H9 (cell line): ENCODE measurements around the gene CTIF. TPM values are rescaled to one million over a fixed set of nuclear protein-coding genes. Genes with fewer than 3 reads are reported as not detected.
A peak's percentile ranks its signal among the peaks of the same experiment; 100 is the strongest.

Experiments
- DNase-seq: peaks from one replicate; pipeline ENCODE4 v3.0.0-alpha.2; 2017
- H2AFZ ChIP-seq: one replicate; pipeline ENCODE4 v1.6.1; 2013; ENCODE audit warnings: mild to moderate bottlenecking, low read length, control low read depth, moderate library complexity
- H2AK5ac ChIP-seq: 2 replicates; pipeline ENCODE4 v1.6.1; 2013; ENCODE audit warnings: low read length, control low read depth, mixed read lengths; ENCODE audit not compliant: insufficient read length
- H2BK120ac ChIP-seq: one replicate; pipeline ENCODE4 v1.6.1; 2013; ENCODE audit warnings: low read depth, mild to moderate bottlenecking, low read length, control low read depth, inconsistent platforms; ENCODE audit not compliant: poor library complexity, severe bottlenecking
- H2BK12ac ChIP-seq: 2 replicates; pipeline ENCODE4 v1.6.1; 2013; ENCODE audit warnings: low read length, control low read depth, mixed read lengths, low read depth; ENCODE audit not compliant: insufficient read length
- H2BK15ac ChIP-seq: 2 replicates; pipeline ENCODE4 v1.6.1; 2013; ENCODE audit warnings: low read depth, low read length, control low read depth
- H2BK20ac ChIP-seq: one replicate; pipeline ENCODE4 v1.6.1; 2013; ENCODE audit warnings: low read depth, mild to moderate bottlenecking, low read length, control low read depth, inconsistent platforms; ENCODE audit not compliant: poor library complexity, severe bottlenecking
- H2BK5ac ChIP-seq: 2 replicates; pipeline ENCODE4 v1.6.1; 2013; ENCODE audit warnings: low read length, control low read depth, mixed read lengths; ENCODE audit not compliant: insufficient read length
- H3K14ac ChIP-seq: 2 replicates; pipeline ENCODE4 v1.6.1; 2013; ENCODE audit warnings: low read length, control low read depth; ENCODE audit not compliant: insufficient read depth
- H3K18ac ChIP-seq: 2 replicates; pipeline ENCODE4 v1.6.1; 2013; ENCODE audit warnings: low read depth, mild to moderate bottlenecking, mixed read lengths, low read length, control low read depth; ENCODE audit not compliant: insufficient read length
- H3K23ac ChIP-seq: 2 replicates; pipeline ENCODE4 v1.6.1; 2013; ENCODE audit warnings: low read length, control low read depth, mixed read lengths, low read depth; ENCODE audit not compliant: insufficient read length
- H3K23me2 ChIP-seq: 2 replicates; pipeline ENCODE4 v1.6.1; 2013; ENCODE audit warnings: low read depth, mild to moderate bottlenecking, mixed read lengths, low read length, control low read depth; ENCODE audit not compliant: insufficient read length, poor library complexity, severe bottlenecking
- H3K27ac ChIP-seq: 2 replicates; pipeline ENCODE4 v1.5.1; 2013; ENCODE audit warnings: low read length, control low read depth, mixed read lengths, low read depth; ENCODE audit not compliant: insufficient read length
- H3K27me3 ChIP-seq: 2 replicates; pipeline ENCODE4 v1.6.1; 2013; ENCODE audit warnings: low read length, control low read depth, inconsistent platforms; ENCODE audit not compliant: insufficient read depth
- H3K4ac ChIP-seq: 2 replicates; pipeline ENCODE4 v1.6.1; 2013; ENCODE audit warnings: low read depth, mild to moderate bottlenecking, control low read depth, inconsistent platforms, low read length, moderate library complexity
- H3K4me1 ChIP-seq: 2 replicates; pipeline ENCODE4 v1.6.1; 2013; ENCODE audit warnings: low read length, control low read depth, inconsistent platforms; ENCODE audit not compliant: insufficient read depth
- H3K4me2 ChIP-seq: 2 replicates; pipeline ENCODE4 v1.6.1; 2013; ENCODE audit warnings: low read length, control low read depth, mixed read lengths; ENCODE audit not compliant: insufficient read length, insufficient read depth
- H3K56ac ChIP-seq: 2 replicates; pipeline ENCODE4 v1.6.1; 2013; ENCODE audit warnings: low read depth, mild to moderate bottlenecking, mixed read lengths, low read length, control low read depth; ENCODE audit not compliant: insufficient read length
- H3K79me1 ChIP-seq: 2 replicates; pipeline ENCODE4 v1.6.1; 2013; ENCODE audit warnings: low read depth, mild to moderate bottlenecking, moderate library complexity, low read length, control low read depth, inconsistent platforms; ENCODE audit not compliant: insufficient read depth, poor library complexity, severe bottlenecking
- H3K79me2 ChIP-seq: 2 replicates; pipeline ENCODE4 v1.6.1; 2013; ENCODE audit warnings: low read length, control low read depth, inconsistent platforms; ENCODE audit not compliant: insufficient read depth
- H3K9ac ChIP-seq: 2 replicates; pipeline ENCODE4 v1.6.1; 2013; ENCODE audit warnings: low read length, control low read depth, mixed read lengths; ENCODE audit not compliant: insufficient read length; ENCODE audit errors: extremely low read depth
- H3K9me3 ChIP-seq: one replicate; pipeline ENCODE4 v1.6.1; 2013; ENCODE audit warnings: low read depth, low read length, inconsistent platforms; ENCODE audit not compliant: control insufficient read depth
- H3T11ph ChIP-seq: one replicate; pipeline ENCODE4 v1.6.1; 2013; ENCODE audit warnings: mild to moderate bottlenecking, low read length, control low read depth, inconsistent platforms
- H4K20me1 ChIP-seq: one replicate; pipeline ENCODE4 v1.6.1; 2013; ENCODE audit not compliant: control insufficient read depth, insufficient read length, insufficient read depth
- H4K5ac ChIP-seq: 2 replicates; pipeline ENCODE4 v1.6.1; 2013; ENCODE audit warnings: low read depth, mild to moderate bottlenecking, mixed read lengths, low read length, control low read depth; ENCODE audit not compliant: insufficient read length
- H4K8ac ChIP-seq: replicated peaks from 2 replicates; pipeline ENCODE4 v1.6.1; 2013; ENCODE audit warnings: low read length, control low read depth, mixed read lengths, low read depth; ENCODE audit not compliant: insufficient read length
- H4K91ac ChIP-seq: 2 replicates; pipeline ENCODE4 v1.6.1; 2013; ENCODE audit warnings: low read depth, mild to moderate bottlenecking, moderate library complexity, mixed read lengths, low read length, control low read depth; ENCODE audit not compliant: insufficient read length
- H3K27ac Mint-ChIP-seq, 3 experiments: 2 replicates in 2 of 3; 3 replicates in 1 of 3; pipeline ENCODE4 v1.8.0; 2020 to 2021; ENCODE audit warnings: mixed read lengths in 3 of 3, mild to moderate bottlenecking in 1 of 3, moderate library complexity in 1 of 3
- H3K27me3 Mint-ChIP-seq: 2 replicates; pipeline ENCODE4 v1.8.0; 2021; ENCODE audit warnings: low read depth, mild to moderate bottlenecking, moderate library complexity, mixed read lengths
- H3K36me3 Mint-ChIP-seq, 3 experiments: 2 replicates in 2 of 3; 3 replicates in 1 of 3; pipeline ENCODE4 v1.8.0; 2020 to 2021; ENCODE audit warnings: low read depth in 3 of 3, mixed read lengths in 3 of 3; ENCODE audit not compliant: insufficient read depth in 1 of 3
- H3K4me1 Mint-ChIP-seq, 2 experiments: 2 replicates each; pipeline ENCODE4 v1.8.0; 2020; ENCODE audit warnings: mixed read lengths in 2 of 2
- H3K4me3 Mint-ChIP-seq, 2 experiments: 2 replicates in 1 of 2; 3 replicates in 1 of 2; pipeline ENCODE4 v1.8.0; 2020 to 2021; ENCODE audit warnings: mild to moderate bottlenecking in 2 of 2, mixed read lengths in 2 of 2, moderate library complexity in 1 of 2
- H3K9me3 Mint-ChIP-seq, 2 experiments: 2 replicates in 1 of 2; 3 replicates in 1 of 2; pipeline ENCODE4 v1.8.0; 2020; ENCODE audit warnings: mild to moderate bottlenecking in 2 of 2, mixed read lengths in 2 of 2, moderate library complexity in 1 of 2
- CTCF ChIP-seq: fragments of 200-600 bp; sonication (generic); conservative IDR thresholded peaks from 3 replicates; pipeline ENCODE4 v1.8.0; 2021; ENCODE audit warnings: antibody characterized with exemption, mild to moderate bottlenecking
- WGBS: extraction: QIAGEN DNeasy Blood & Tissue Kit; methylation state at CpG from one replicate; pipeline ENCODE4 v1.1.7; 2013; ENCODE audit warnings: missing lambda C conversion rate, low lambda C conversion rate, mixed read lengths; ENCODE audit not compliant: insufficient read length; ENCODE audit errors: extremely low coverage; 5-methylcytosine and 5-hydroxymethylcytosine counted together
- total RNA-seq: library from RNA; stranded (reverse); gene quantifications from 2 replicates; pipeline ENCODE4 v1.2.1, GENCODE V29; 2021

Gene CTIF
- total RNA-seq, 1 experiment from 2014 or later: 15.8 TPM

- H3K56ac ChIP-seq: no peak overlapping the region
- no peaks in the 10 kb centered on the region for H3K27me3 ChIP-seq
- H3K14ac ChIP-seq: no peak overlapping the region
- H3K4me3 Mint-ChIP-seq: no peak overlapping the region
- H2BK12ac ChIP-seq: no peak overlapping the region
- H4K5ac ChIP-seq: no peak overlapping the region
- H3K79me2 ChIP-seq: no peaks in the 10 kb centered on the region
- no peak overlapping the region for H2BK20ac ChIP-seq
- TF ChIP-seq CTCF: no peak
- no peak overlapping the region for H4K8ac ChIP-seq
- no peak overlapping the region for H2BK120ac ChIP-seq
- no CpG with 5 or more reads among the region's 2 CpGs for WGBS
- no peak overlapping the region for H2BK15ac ChIP-seq
- peaks cover 16% of the 10 kb centered on the region; the same call in 1 of the 2 replicates for H3K4me1 ChIP-seq
- H3K23me2 ChIP-seq: no peaks in the 10 kb centered on the region
- H3K27ac ChIP-seq: no peak overlapping the region
- no peak for DNase-seq
- H3K23ac ChIP-seq: no peak overlapping the region
- H3K36me3 Mint-ChIP-seq: peaks cover 3 to 11% (median 4%) of the 10 kb centered on the region in 3 experiments; a peak in 5 of 7 replicates
- peaks cover 40 to 42% of the 10 kb centered on the region in 2 experiments for H3K4me1 Mint-ChIP-seq
- H3K27ac Mint-ChIP-seq: peak overlapping the region in 1 of 3 experiments; percentile 60; a peak in 1 of 7 replicates
- no peak overlapping the region for H3K9ac ChIP-seq
- no peaks in the 10 kb centered on the region for H3K9me3 ChIP-seq
- no peaks in the 10 kb centered on the region for H3K9me3 Mint-ChIP-seq
- no peaks in the 10 kb centered on the region for H3K79me1 ChIP-seq
- H4K20me1 ChIP-seq: no peaks in the 10 kb centered on the region
- H2BK5ac ChIP-seq: no peak overlapping the region
- H3T11ph ChIP-seq: no peak overlapping the region
- peaks cover 11% of the 10 kb centered on the region for H3K27me3 Mint-ChIP-seq
- no peak overlapping the region for H2AK5ac ChIP-seq
- no peak overlapping the region for H2AFZ ChIP-seq
- H3K18ac ChIP-seq: no peak overlapping the region
- H4K91ac ChIP-seq: no peak overlapping the region
- no peak overlapping the region for H3K4ac ChIP-seq
- H3K4me2 ChIP-seq: no peak overlapping the region
Observed at GRCh38 chr18:48550101-48550729, 11.4 kb downstream of the CTIF start.
